GM18508 (cell line): ENCODE measurements around the gene POLR2A.

Experiments used
- ATAC-seq: cut with Tn5 transposase; IDR thresholded peaks from one replicate; pipeline ENCODE4 v1.9.1; 2021; ENCODE audit warnings: moderate number of reproducible peaks; ENCODE audit not compliant: insufficient read depth, unreplicated experiment

Gene POLR2A

GRCh38 chr17:7499161-7499560, 15.0 kb downstream of the POLR2A start:
- ATAC-seq, result no peak

DNA sequence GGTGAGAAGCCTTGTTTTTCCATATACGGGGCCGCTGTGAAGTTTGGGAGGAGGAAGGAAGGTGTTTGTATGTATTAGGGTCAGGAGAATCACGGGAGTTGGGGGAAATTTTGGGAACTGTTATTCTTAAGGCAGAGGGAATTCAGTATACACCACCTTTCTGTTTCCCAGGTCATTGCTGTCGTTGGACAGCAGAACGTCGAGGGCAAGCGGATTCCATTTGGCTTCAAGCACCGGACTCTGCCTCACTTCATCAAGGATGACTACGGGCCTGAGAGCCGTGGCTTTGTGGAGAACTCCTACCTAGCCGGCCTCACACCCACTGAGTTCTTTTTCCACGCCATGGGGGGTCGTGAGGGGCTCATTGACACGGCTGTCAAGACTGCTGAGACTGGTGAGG, 17.6 kb downstream of the POLR2A start:
- no peak for ATAC-seq

- no peak for ATAC-seq
These were observed 18.1 kb downstream of the POLR2A start for GRCh38 chr17:7502171-7502847.

DNA sequence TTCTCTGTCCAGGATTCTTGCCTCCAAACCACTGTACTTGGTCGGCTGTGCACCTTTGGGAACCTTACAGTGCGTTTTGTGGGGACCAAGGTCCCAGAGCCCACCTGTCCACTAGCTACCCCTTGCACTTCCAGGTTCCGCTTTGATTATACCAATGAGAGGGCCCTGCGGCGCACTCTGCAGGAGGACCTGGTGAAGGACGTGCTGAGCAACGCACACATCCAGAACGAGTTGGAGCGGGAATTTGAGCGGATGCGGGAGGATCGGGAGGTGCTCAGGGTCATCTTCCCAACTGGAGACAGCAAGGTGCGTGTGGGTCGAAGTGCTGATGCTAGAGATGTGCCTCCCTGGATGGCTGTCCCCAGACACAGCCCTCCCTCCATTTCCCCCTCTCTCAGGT, 18.8 kb downstream of the POLR2A start:
- no peak for ATAC-seq

DNA sequence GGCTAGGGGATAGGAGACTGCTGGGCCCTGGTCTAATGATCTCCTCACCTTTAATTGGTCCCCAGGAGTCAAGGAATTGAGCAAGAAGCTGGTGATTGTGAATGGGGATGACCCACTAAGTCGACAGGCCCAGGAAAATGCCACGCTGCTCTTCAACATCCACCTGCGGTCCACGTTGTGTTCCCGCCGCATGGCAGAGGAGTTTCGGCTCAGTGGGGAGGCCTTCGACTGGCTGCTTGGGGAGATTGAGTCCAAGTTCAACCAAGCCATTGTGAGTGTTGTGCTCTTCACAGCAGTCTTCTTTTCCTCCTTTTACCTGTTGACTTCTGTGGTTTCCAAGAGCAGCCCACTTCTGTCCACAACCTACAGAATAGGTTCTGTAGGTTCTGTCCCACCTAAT, 19.4 kb downstream of the POLR2A start:
- no peak for ATAC-seq

GRCh38 chr17:7508145-7508544, 24.0 kb downstream of the POLR2A start:
- ATAC-seq, result no peak

- no peak for ATAC-seq
These were observed 24.7 kb downstream of the POLR2A start for GRCh38 chr17:7508846-7509245.

GRCh38 chr17:7509937-7510336, 25.8 kb downstream of the POLR2A start:
- ATAC-seq, result no peak

DNA sequence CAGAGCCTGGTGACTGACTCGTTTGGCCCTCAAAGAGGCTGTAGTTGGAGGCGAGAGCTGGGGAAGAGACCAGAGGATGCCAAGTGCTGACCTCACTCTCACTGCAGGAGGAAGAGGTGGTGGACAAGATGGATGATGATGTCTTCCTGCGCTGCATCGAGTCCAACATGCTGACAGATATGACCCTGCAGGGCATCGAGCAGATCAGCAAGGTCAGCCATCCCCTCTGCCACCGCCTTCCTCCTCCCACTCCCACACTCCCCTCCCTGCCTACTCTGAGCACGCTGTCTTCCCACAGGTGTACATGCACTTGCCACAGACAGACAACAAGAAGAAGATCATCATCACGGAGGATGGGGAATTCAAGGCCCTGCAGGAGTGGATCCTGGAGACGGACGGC, 26.9 kb downstream of the POLR2A start:
- ATAC-seq, result no peak

GRCh38 chr17:7512105-7512504, 27.9 kb downstream of the POLR2A start:
- no peak for ATAC-seq

- no peak for ATAC-seq
These were observed 28.8 kb downstream of the POLR2A start for GRCh38 chr17:7512824-7513540.

GRCh38 chr17:7513850-7514419, 29.8 kb downstream of the POLR2A start:
- ATAC-seq, result no peak

GRCh38 chr17:7515911-7516610, 31.9 kb downstream of the POLR2A start:
- no peak for ATAC-seq

DNA sequence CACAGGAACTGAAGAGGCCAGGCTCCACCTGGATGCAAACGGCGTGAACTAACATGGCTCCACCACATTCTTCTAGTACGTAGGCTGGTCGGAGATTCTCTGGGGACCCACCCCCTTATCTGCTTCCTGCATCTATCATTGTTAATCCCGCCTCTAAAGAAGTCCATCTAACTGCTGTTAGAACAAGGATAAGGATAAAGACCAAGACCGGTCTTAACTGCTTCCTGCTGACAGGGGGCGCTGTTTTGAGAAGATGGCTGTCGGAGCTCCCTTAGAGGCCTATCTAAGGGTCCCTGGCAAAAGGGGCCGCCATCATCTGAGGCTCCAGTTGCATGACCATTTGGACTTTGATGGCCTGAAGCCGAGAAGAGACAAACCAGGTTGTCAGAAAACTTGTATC, 38.9 kb downstream of the POLR2A start:
- ATAC-seq, result no peak

DNA sequence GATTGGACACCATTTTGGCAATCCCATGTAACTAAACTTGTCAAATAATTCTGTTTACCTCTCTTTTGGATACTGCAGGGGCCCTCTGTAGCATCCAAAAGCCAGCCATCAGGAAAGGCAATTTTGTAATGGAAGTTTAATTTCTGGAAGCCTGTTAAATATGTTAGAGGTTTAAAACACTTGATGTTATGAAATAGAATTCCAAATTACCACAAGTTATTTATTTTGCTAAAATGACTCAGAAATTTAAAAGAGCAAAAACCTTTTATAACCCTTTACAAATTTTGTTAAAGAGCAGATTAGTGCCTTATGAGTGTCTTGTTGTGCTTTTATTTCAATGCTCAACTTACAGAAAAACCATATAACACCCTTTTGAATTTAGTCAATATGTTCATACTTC, 44.7 kb downstream of the POLR2A start:
- no peak for ATAC-seq

DNA sequence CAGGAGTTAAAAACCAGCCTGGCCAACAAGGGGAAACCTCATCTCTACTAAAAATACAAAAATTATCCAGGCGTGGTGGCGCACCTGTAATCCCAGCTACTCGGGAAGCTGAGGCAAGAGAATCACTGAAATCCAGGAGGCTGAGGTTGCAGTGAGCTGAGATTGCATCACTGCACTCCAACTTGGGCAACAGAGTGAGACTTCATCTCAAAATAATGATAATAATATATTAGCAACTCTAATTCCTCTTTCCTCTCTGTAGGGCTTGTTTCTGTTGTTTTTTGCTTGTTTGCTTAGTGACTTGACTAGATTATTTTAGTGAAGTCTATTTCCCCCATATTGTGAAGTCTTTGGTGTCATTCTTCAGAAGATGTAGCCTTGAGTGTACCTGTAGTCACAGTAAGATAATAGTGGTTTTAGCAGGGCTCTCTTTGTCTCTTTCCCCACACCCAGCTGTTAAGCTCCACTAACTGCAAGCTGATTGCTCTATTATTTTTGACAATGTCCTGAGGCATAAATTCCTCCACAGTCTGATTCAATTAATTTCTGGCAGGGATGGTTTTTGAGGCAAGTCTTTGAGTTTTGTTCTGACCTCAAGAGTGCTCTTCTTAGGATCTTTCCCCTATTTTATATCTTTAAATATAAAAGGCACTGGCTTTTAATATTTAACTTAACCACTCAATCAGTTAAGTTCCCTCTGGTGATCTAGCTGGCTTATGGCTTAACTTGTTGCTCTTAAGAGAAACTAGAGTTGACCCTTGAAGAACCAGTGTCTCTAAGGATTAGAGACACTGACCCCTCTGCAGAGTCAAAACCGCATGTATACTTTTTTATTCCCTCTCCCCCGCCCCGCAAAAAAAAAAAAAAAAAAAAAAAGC, 46.1 kb downstream of the POLR2A start:
- no peak for ATAC-seq

DNA sequence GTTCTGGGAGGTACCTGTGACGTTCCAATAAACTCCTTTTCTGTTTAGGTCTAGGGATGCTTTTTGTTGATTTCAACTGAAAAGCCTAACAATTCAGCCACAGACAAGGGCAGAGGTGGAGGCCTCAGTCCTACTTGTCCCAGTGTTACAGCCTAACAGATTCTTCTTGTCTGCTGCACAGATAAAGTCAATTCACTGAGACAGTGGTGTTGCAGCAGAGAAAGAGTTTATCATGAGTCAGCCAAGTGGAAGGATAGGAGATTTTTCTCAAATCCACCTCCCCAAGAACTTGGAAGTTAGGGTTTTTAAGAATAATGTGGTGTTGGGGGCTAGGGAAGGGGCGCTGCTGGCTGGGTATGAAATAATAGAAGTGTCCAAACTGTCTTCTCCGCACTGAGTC, 53.9 kb downstream of the POLR2A start:
- ATAC-seq, result no peak

GRCh38 chr17:7538891-7539545, 54.9 kb downstream of the POLR2A start:
- ATAC-seq, result no peak

GRCh38 chr17:7541074-7541621, 57.0 kb downstream of the POLR2A start:
- no peak for ATAC-seq
